H1 (cell line): ENCODE measurements around the gene FITM2. TPM values are rescaled to one million over a fixed set of nuclear protein-coding genes. Genes with fewer than 3 reads are reported as not detected.

Experiments
- CTCF ChIA-PET: fragments of 300-600 bp; sonication (Branson Sonifier 250); formaldehyde crosslinking; loops from one replicate; lab custom pipeline; 2021; ENCODE audit not compliant: partially characterized antibody; lab: Charles Lee
- POLR2A ChIA-PET: fragments of 300-600 bp; sonication (Branson Sonifier 250); formaldehyde crosslinking; loops from one replicate; lab custom pipeline; 2021; ENCODE audit warnings: inconsistent platforms; ENCODE audit not compliant: partially characterized antibody; lab: Charles Lee
- DNase-seq, 2 experiments: peaks; one replicate each; pipeline versions ENCODE4 v3.0.0 to v3.0.0-alpha.2; 2010 to 2022; ENCODE audit warnings: low spot score in 2 of 2, low read depth in 1 of 2, mixed read lengths in 1 of 2
- FAIRE-seq: peaks from 2 replicates; lab custom pipeline; 2011; peaks lifted over from hg19 to GRCh38; lab: Jason Lieb, UNC
- H2AFZ ChIP-seq: 2 replicates; pipeline ENCODE4 v1.8.1; 2012; ENCODE audit warnings: low read length, inconsistent platforms
- H2AK5ac ChIP-seq: 2 replicates; pipeline ENCODE4 v1.6.1; 2013; ENCODE audit warnings: low read depth, low read length
- H2BK120ac ChIP-seq: replicated peaks from 2 replicates; pipeline ENCODE3; 2013; ENCODE audit warnings: low read depth, low read length, inconsistent platforms
- H2BK12ac ChIP-seq: 2 replicates; pipeline ENCODE4 v1.6.1; 2013; ENCODE audit warnings: low read depth, low read length
- H2BK15ac ChIP-seq: 2 replicates; pipeline ENCODE4 v1.6.1; 2013; ENCODE audit warnings: low read length
- H2BK20ac ChIP-seq: 2 replicates; pipeline ENCODE4 v1.6.1; 2013; ENCODE audit warnings: low read length
- H2BK5ac ChIP-seq: 2 replicates; pipeline ENCODE4 v1.6.1; 2013; ENCODE audit warnings: low read depth, low read length
- H3K14ac ChIP-seq: 2 replicates; pipeline ENCODE4 v1.6.1; 2013; ENCODE audit warnings: inconsistent platforms; ENCODE audit not compliant: insufficient read length
- H3K18ac ChIP-seq: 2 replicates; pipeline ENCODE4 v1.6.1; 2013; ENCODE audit warnings: low read length; ENCODE audit errors: extremely low read depth
- H3K23ac ChIP-seq: 2 replicates; pipeline ENCODE4 v1.6.1; 2013; ENCODE audit warnings: inconsistent platforms; ENCODE audit not compliant: insufficient read length
- H3K23me2 ChIP-seq: 2 replicates; pipeline ENCODE4 v1.6.1; 2013; ENCODE audit warnings: low read depth, low read length
- H3K27ac ChIP-seq: 2 replicates; pipeline ENCODE4 v1.6.1; 2011; ENCODE audit warnings: low read depth, low read length, inconsistent platforms
- H3K27me3 ChIP-seq, 4 experiments: replicated peaks in 1 of 4; 1 replicate in 1 of 4; 2 replicates in 3 of 4; pipeline versions ENCODE4 v1.6.1 to v1.8.1; 2011 to 2013; ENCODE audit warnings: low read length in 3 of 4, mild to moderate bottlenecking in 3 of 4, inconsistent platforms in 2 of 4, mixed read lengths in 2 of 4, moderate library complexity in 1 of 4; ENCODE audit not compliant: control insufficient read depth in 3 of 4, insufficient read depth in 3 of 4; ENCODE audit errors: extremely low read depth in 1 of 4
- H3K36me3 ChIP-seq, 4 experiments: 2 replicates each; pipeline versions ENCODE4 v1.6.1 to v1.8.1; 2011 to 2013; ENCODE audit warnings: mild to moderate bottlenecking in 4 of 4, low read length in 3 of 4, moderate library complexity in 2 of 4, control low read depth in 1 of 4, inconsistent platforms in 1 of 4; ENCODE audit not compliant: insufficient read depth in 4 of 4, control insufficient read depth in 2 of 4
- H3K4ac ChIP-seq: replicated peaks from 2 replicates; pipeline ENCODE3; 2013; ENCODE audit warnings: low read length, low read depth, mixed read lengths, inconsistent platforms; ENCODE audit not compliant: insufficient read length
- H3K4me1 ChIP-seq, 4 experiments: replicated peaks in 1 of 4; 1 replicate in 1 of 4; 2 replicates in 3 of 4; pipeline versions ENCODE4 v1.6.1 to v1.8.1; 2011 to 2013; ENCODE audit warnings: low read length in 3 of 4, inconsistent platforms in 2 of 4, mixed read lengths in 1 of 4; ENCODE audit not compliant: insufficient read depth in 4 of 4, control insufficient read depth in 3 of 4
- H3K4me2 ChIP-seq, 2 experiments: 2 replicates each; pipeline versions ENCODE4 v1.6.1 to v1.8.1; 2011 to 2013; ENCODE audit warnings: low read depth in 2 of 2, low read length in 2 of 2, control low read depth in 1 of 2, inconsistent platforms in 1 of 2, mild to moderate bottlenecking in 1 of 2; ENCODE audit not compliant: insufficient read depth in 1 of 2
- H3K4me3 ChIP-seq, 4 experiments: fragments of 200-600, 300-600 bp in 1 of 4; sonication (generic), shearing (Covaris generic), sonication (Bioruptor Twin) in 1 of 4; 2 replicates each; pipeline versions ENCODE4 v1.5.1 to v1.8.1; 2011 to 2016; ENCODE audit warnings: low read length in 4 of 4, low read depth in 3 of 4, control low read depth in 2 of 4, inconsistent platforms in 2 of 4, mild to moderate bottlenecking in 2 of 4, mixed read lengths in 1 of 4, moderate library complexity in 1 of 4; ENCODE audit not compliant: insufficient read depth in 2 of 4; ENCODE audit errors: extremely low read depth in 1 of 4
- H3K56ac ChIP-seq: replicated peaks from 2 replicates; pipeline ENCODE3; 2013; ENCODE audit warnings: low read depth, mild to moderate bottlenecking, mixed read lengths, low read length, inconsistent platforms; ENCODE audit not compliant: insufficient read length
- H3K79me1 ChIP-seq: 2 replicates; pipeline ENCODE4 v1.6.1; 2013; ENCODE audit warnings: low read depth, low read length, control low read depth
- H3K79me2 ChIP-seq, 2 experiments: 2 replicates each; pipeline versions ENCODE4 v1.6.1 to v1.8.1; 2012 to 2013; ENCODE audit warnings: low read length in 2 of 2, mild to moderate bottlenecking in 2 of 2, inconsistent platforms in 1 of 2; ENCODE audit not compliant: insufficient read depth in 2 of 2, control insufficient read depth in 1 of 2
- H3K9ac ChIP-seq, 4 experiments: replicated peaks in 1 of 4; 1 replicate in 1 of 4; 2 replicates in 3 of 4; pipeline versions ENCODE4 v1.6.1 to v1.8.1; 2011 to 2013; ENCODE audit warnings: low read depth in 3 of 4, low read length in 3 of 4, control low read depth in 2 of 4, mild to moderate bottlenecking in 2 of 4, moderate library complexity in 2 of 4, inconsistent platforms in 1 of 4; ENCODE audit errors: extremely low read depth in 1 of 4
- H3K9me3 ChIP-seq, 2 experiments: 2 replicates each; pipeline versions ENCODE4 v1.6.1 to v1.8.1; 2012 to 2013; ENCODE audit warnings: mild to moderate bottlenecking in 2 of 2, moderate library complexity in 2 of 2, control low read depth in 1 of 2, inconsistent platforms in 1 of 2, low read depth in 1 of 2, low read length in 1 of 2, mixed read lengths in 1 of 2; ENCODE audit not compliant: insufficient read depth in 2 of 2
- H4K20me1 ChIP-seq, 2 experiments: replicated peaks in 1 of 2; 2 replicates each; pipeline versions ENCODE3 to v1.8.1; 2011 to 2013; ENCODE audit warnings: inconsistent platforms in 2 of 2, low read length in 2 of 2, mild to moderate bottlenecking in 1 of 2; ENCODE audit not compliant: insufficient read depth in 2 of 2, control insufficient read depth in 1 of 2
- H4K5ac ChIP-seq: 2 replicates; pipeline ENCODE4 v1.6.1; 2013; ENCODE audit warnings: low read length, low read depth, mixed read lengths, inconsistent platforms; ENCODE audit not compliant: insufficient read length
- H4K8ac ChIP-seq: 2 replicates; pipeline ENCODE4 v1.8.0; 2013; ENCODE audit warnings: mild to moderate bottlenecking, moderate library complexity, low read length, inconsistent platforms; ENCODE audit not compliant: insufficient read depth; ENCODE audit errors: extremely low read depth
- H4K91ac ChIP-seq: replicated peaks from 2 replicates; pipeline ENCODE3; 2013; ENCODE audit warnings: low read length, mixed read lengths, inconsistent platforms; ENCODE audit not compliant: insufficient read length
- CHD1 ChIP-seq: IDR thresholded peaks from 2 replicates; pipeline ENCODE4 v1.6.1; 2012; ENCODE audit warnings: low read depth, low read length, improper control_type of control experiment
- HDAC6 ChIP-seq: IDR thresholded peaks from one replicate; pipeline ENCODE4 v1.7.1; 2012; ENCODE audit warnings: low read depth, mild to moderate bottlenecking, inconsistent platforms, low read length, moderate library complexity
- KDM1A ChIP-seq: fragments of 200-600, 300-600 bp; sonication (generic); IDR thresholded peaks from 2 replicates; pipeline ENCODE4 v1.7.1; 2016; ENCODE audit warnings: mild to moderate bottlenecking, low read length, borderline replicate concordance
- KDM5A ChIP-seq: fragments of 200-600 bp; IDR thresholded peaks from 2 replicates; pipeline ENCODE4 v1.7.1; 2012; ENCODE audit warnings: mild to moderate bottlenecking, low read length, inconsistent platforms, mixed read lengths
- POLR2AphosphoS5 ChIP-seq: IDR thresholded peaks from 2 replicates; pipeline ENCODE4 v1.6.1; 2011; ENCODE audit warnings: low read depth, low read length
- SAP30 ChIP-seq: fragments of 300-600 bp; sonication (generic); IDR thresholded peaks from 2 replicates; pipeline ENCODE4 v1.7.1; 2012; ENCODE audit warnings: low read length, moderate library complexity, mild to moderate bottlenecking, inconsistent platforms; ENCODE audit not compliant: insufficient read depth, insufficient replicate concordance
- SIX5 ChIP-seq: IDR thresholded peaks from 2 replicates; pipeline ENCODE4 v1.6.1; 2011; ENCODE audit warnings: mild to moderate bottlenecking, low read depth, low read length
- SP1 ChIP-seq: IDR thresholded peaks from 2 replicates; pipeline ENCODE4 v1.6.1; 2011; ENCODE audit warnings: low read depth, low read length
- TCF12 ChIP-seq: IDR thresholded peaks from 2 replicates; pipeline ENCODE4 v1.6.1; 2011; ENCODE audit warnings: low read depth, mild to moderate bottlenecking, low read length
- WGBS, 2 experiments: shearing (Covaris generic) in 1 of 2; methylation state at CpG; one replicate each; pipeline versions ENCODE4 v1.1.6 to v1.1.7; 2013 to 2015; ENCODE audit warnings: low lambda C conversion rate in 2 of 2, mixed read lengths in 2 of 2, inconsistent platforms in 1 of 2, low coverage in 1 of 2, missing lambda C conversion rate in 1 of 2; ENCODE audit not compliant: insufficient replicate concordance in 2 of 2, insufficient coverage in 1 of 2, insufficient read length in 1 of 2; ENCODE audit errors: extremely low coverage in 1 of 2, missing lambda C conversion rate in 1 of 2; 5-methylcytosine and 5-hydroxymethylcytosine counted together
- polyA plus RNA-seq, 7 experiments: library from polyadenylated mRNA; depleted of rRNA in 3 of 7; stranded (reverse) in 5 of 7; unstranded in 2 of 7; fragments of >200 nt in 5 of 7; fragments of 200-250 nt in 2 of 7; gene quantifications; 1 replicate in 5 of 7; 2 replicates in 1 of 7; 4 replicates in 1 of 7; pipeline versions ENCODE4 v1.2.1 to v1.2.3, GENCODE V29; 2011 to 2013; ENCODE audit warnings: missing spikeins in 2 of 7, mixed read lengths in 2 of 7
- total RNA-seq: library from RNA; stranded (reverse); fragmentation: NEBNext Ultra II Directional; extraction: Animal tissue kit (Norgen Biotek cat#: 25700); gene quantifications from 2 replicates; pipeline ENCODE4 v1.2.1, GENCODE V29; 2021

Gene FITM2
- total and polyA plus RNA-seq, 2 of the 8 experiments (the other 6 are each of a cell fraction or from before 2014, with no cell fraction given), result 1.1 to 2.1 TPM

DNA sequence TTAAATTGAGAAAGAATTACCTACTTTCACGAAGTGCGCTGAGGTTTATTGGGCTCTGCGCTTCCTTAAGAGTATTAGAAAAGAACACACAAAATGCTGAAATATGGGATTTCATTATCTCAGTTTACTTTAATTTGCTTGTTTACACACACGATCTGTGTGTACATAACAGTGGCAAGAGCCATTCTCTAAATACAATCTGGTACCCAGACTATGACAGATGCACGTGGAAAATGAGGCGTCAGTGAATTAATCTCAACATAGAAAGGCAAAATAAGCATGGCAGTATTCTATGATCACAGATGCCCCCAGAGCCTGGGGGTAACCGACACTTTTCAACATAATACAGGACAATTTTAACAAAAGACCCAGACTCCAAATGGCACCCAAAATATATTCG, 8.3 kb downstream of the FITM2 start:
- Histone ChIP-seq H3K27me3 (no peaks in the 10 kb centered on the region), H3K4me1 (no peaks in the 10 kb centered on the region), H3K9ac (no peak overlapping the region), H2BK5ac (no peak overlapping the region), H3K27ac (no peak overlapping the region), H3K23me2 (no peaks in the 10 kb centered on the region), H3K4me2 (no peak overlapping the region), H3K36me3 (no peaks in the 10 kb centered on the region), H3K4me3 (no peak overlapping the region), H3K79me1 (no peaks in the 10 kb centered on the region; the same call in 1 of the 2 replicates), H4K91ac (no peak overlapping the region), H2AFZ (no peak overlapping the region), H4K20me1 (no peaks in the 10 kb centered on the region), H3K23ac (no peak overlapping the region), H4K8ac (no peak overlapping the region), H3K79me2 (no peaks in the 10 kb centered on the region), H2BK120ac (no peak overlapping the region), H3K4ac (no peak overlapping the region), H3K18ac (no peak overlapping the region), H4K5ac (no peak overlapping the region), H3K56ac (no peak overlapping the region), H2BK15ac (no peak overlapping the region), H3K14ac (no peak overlapping the region), H2BK12ac (no peak overlapping the region), H3K9me3 (no peaks in the 10 kb centered on the region), H2BK20ac (no peak overlapping the region), H2AK5ac (no peak overlapping the region)
- ChIA-PET POLR2A (no interaction called here), CTCF (interaction anchor here (1.0 to 1.5 kb wide), 3 partner anchors 9 to 86 kb away, joined by 3 to 6 read pairs (median 5); no protein-coding TSS in a partner anchor)
- TF ChIP-seq TCF12 (no peak), CHD1 (no peak), HDAC6 (no peak), SP1 (no peak), SIX5 (no peak), KDM5A (no peak), KDM1A (no peak), SAP30 (no peak), POLR2AphosphoS5 (no peak)
- DNase-seq, result no peak
- no peak for FAIRE-seq
- 92% methylated on average over 8 of the region's 8 CpGs; no CpG with 5 or more reads in 1 of the 2 experiments for WGBS, 2 experiments
